IPS-18a (cell line): Measurements from ENCODE around the gene GPR4.

ENCODE experiments used
- H3K27ac ChIP-seq: one replicate; pipeline ENCODE4 v1.5.1; 2013; ENCODE audit warnings: low read length
- H3K27me3 ChIP-seq: one replicate; pipeline ENCODE4 v1.6.1; 2013; ENCODE audit warnings: mild to moderate bottlenecking, low read length; ENCODE audit not compliant: control insufficient read depth, insufficient read depth
- H3K36me3 ChIP-seq: one replicate; pipeline ENCODE4 v1.6.1; 2013; ENCODE audit warnings: low read depth, low read length; ENCODE audit not compliant: control insufficient read depth
- H3K4me1 ChIP-seq: one replicate; pipeline ENCODE4 v1.6.1; 2013; ENCODE audit warnings: low read depth, low read length; ENCODE audit not compliant: control insufficient read depth
- H3K4me3 ChIP-seq: one replicate; pipeline ENCODE4 v1.5.1; 2013; ENCODE audit warnings: low read length
- H3K9ac ChIP-seq: one replicate; pipeline ENCODE4 v1.6.1; 2013; ENCODE audit warnings: mild to moderate bottlenecking, low read length, moderate library complexity
- H3K9me3 ChIP-seq: one replicate; pipeline ENCODE4 v1.6.1; 2013; ENCODE audit warnings: low read depth, low read length; ENCODE audit not compliant: control insufficient read depth

The GPR4 gene

GRCh38 chr19:45560686-45561085 is 41.3 kb downstream of the GPR4 start:
- H3K9ac ChIP-seq, result no peak overlapping the region
- no peak overlapping the region for H3K27ac ChIP-seq
- H3K4me3 ChIP-seq, result no peak overlapping the region
- H3K36me3 ChIP-seq, result no peaks in the 10 kb centered on the region
- H3K27me3 ChIP-seq, result no peaks in the 10 kb centered on the region
- H3K9me3 ChIP-seq, result no peaks in the 10 kb centered on the region
- H3K4me1 ChIP-seq, result peaks cover 5% of the 10 kb centered on the region

- Histone ChIP-seq H3K27ac (no peak overlapping the region), H3K27me3 (no peaks in the 10 kb centered on the region), H3K36me3 (no peaks in the 10 kb centered on the region), H3K9ac (no peak overlapping the region), H3K4me1 (peaks cover 5% of the 10 kb centered on the region), H3K9me3 (no peaks in the 10 kb centered on the region), H3K4me3 (no peak overlapping the region)
These were observed 42.0 kb downstream of the GPR4 start for GRCh38 chr19:45560038-45560437.

DNA sequence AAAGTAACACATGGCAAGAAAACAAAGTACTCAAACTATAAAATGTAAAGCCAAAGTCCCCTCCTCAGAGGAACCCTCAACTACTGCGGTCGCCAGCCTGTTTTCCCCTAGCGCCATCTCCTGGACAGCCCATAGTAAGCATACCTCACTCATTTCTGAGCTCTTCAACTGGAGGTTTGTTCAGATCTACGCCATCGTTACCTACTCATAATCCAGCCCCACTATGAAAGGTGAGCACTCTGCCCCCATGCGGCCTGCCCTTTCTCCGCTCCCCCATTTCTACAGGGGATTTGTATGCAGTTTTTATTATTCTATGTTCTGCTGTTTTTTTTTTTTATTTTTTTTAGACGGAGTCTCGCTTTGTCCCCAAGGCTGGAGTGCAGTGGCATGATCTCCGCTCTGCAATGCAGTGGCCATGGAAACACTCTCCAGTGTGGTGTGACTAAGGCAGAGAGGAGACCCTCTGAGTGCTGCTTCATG is 43.6 kb downstream of the GPR4 start:
- Histone ChIP-seq H3K4me3 (no peak overlapping the region), H3K4me1 (no peaks in the 10 kb centered on the region), H3K9ac (no peak overlapping the region), H3K27me3 (no peaks in the 10 kb centered on the region), H3K36me3 (no peaks in the 10 kb centered on the region), H3K27ac (no peak overlapping the region), H3K9me3 (no peaks in the 10 kb centered on the region)

GRCh38 chr19:45556835-45557234 is 45.2 kb downstream of the GPR4 start:
- H3K36me3 ChIP-seq, result peaks cover 4% of the 10 kb centered on the region

DNA sequence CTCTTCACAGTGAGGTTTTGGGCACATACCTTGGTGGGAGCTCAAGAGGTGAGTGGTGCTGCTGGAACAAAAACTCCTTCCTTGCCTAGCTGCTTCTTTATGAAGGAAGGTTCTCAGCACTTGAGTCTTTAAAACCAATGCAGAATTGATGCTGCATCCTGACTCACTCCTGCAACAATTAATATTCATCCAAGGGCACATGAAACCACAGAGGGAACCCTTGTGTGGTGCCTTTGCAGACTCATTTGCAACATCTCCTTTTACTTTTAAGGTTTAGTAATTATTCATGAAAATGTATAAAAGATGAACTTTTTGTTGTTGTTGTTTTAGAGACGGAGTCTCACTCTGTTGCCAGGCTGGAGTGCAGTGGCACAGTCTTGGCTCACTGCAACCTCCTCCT is 47.5 kb downstream of the GPR4 start:
- no peaks in the 10 kb centered on the region for H3K9me3 ChIP-seq

More at GRCh38 chr19:45556835-45557234, 45.2 kb downstream of the GPR4 start:
- Histone ChIP-seq H3K9ac (no peak overlapping the region), H3K4me3 (no peak overlapping the region), H3K9me3 (no peaks in the 10 kb centered on the region), H3K27ac (no peak overlapping the region), H3K4me1 (no peaks in the 10 kb centered on the region), H3K27me3 (no peaks in the 10 kb centered on the region)

GRCh38 chr19:45553464-45553863 is 48.5 kb downstream of the GPR4 start:
- Histone ChIP-seq H3K9ac (no peak overlapping the region), H3K36me3 (peaks cover 4% of the 10 kb centered on the region)

More for the DNA sequence above, 47.5 kb downstream of the GPR4 start:
- Histone ChIP-seq H3K27me3 (no peaks in the 10 kb centered on the region), H3K36me3 (peaks cover 4% of the 10 kb centered on the region), H3K27ac (no peak overlapping the region), H3K4me1 (no peaks in the 10 kb centered on the region), H3K9ac (no peak overlapping the region), H3K4me3 (no peak overlapping the region)

GRCh38 chr19:45547965-45548609 is 53.9 kb downstream of the GPR4 start:
- Histone ChIP-seq H3K9ac (no peak overlapping the region), H3K4me1 (no peaks in the 10 kb centered on the region), H3K9me3 (no peaks in the 10 kb centered on the region), H3K4me3 (no peak overlapping the region), H3K27me3 (no peaks in the 10 kb centered on the region), H3K27ac (no peak overlapping the region), H3K36me3 (peaks cover 3% of the 10 kb centered on the region)

More at GRCh38 chr19:45553464-45553863, 48.5 kb downstream of the GPR4 start:
- no peaks in the 10 kb centered on the region for H3K27me3 ChIP-seq
- H3K9me3 ChIP-seq, result no peaks in the 10 kb centered on the region
- H3K4me3 ChIP-seq, result no peak overlapping the region
- H3K4me1 ChIP-seq, result no peaks in the 10 kb centered on the region
- no peak overlapping the region for H3K27ac ChIP-seq

GRCh38 chr19:45547211-45547770 is 54.7 kb downstream of the GPR4 start:
- Histone ChIP-seq H3K9me3 (no peaks in the 10 kb centered on the region), H3K27me3 (no peaks in the 10 kb centered on the region), H3K9ac (no peak overlapping the region), H3K4me3 (no peak overlapping the region), H3K4me1 (no peaks in the 10 kb centered on the region), H3K36me3 (no peaks in the 10 kb centered on the region), H3K27ac (no peak overlapping the region)

- Histone ChIP-seq H3K27ac (no peak overlapping the region), H3K36me3 (no peaks in the 10 kb centered on the region), H3K4me3 (no peak overlapping the region), H3K4me1 (no peaks in the 10 kb centered on the region), H3K9ac (no peak overlapping the region), H3K9me3 (no peaks in the 10 kb centered on the region), H3K27me3 (no peaks in the 10 kb centered on the region)
These were observed 59.8 kb downstream of the GPR4 start for GRCh38 chr19:45542234-45542668.
